GM21526 (cell line): ENCODE measurements around the gene APOBEC3B.
"Not testable (repeated sequence)": the region's sequence is repeated elsewhere in the genome, so short reads cannot be mapped to it uniquely, and the experiment has no call there.

Experiments
- ATAC-seq: cut with Tn5 transposase; IDR thresholded peaks from one replicate; pipeline ENCODE4 v1.9.1; 2021; ENCODE audit warnings: moderate library complexity; ENCODE audit not compliant: unreplicated experiment, low FRiP score

Gene APOBEC3B

DNA sequence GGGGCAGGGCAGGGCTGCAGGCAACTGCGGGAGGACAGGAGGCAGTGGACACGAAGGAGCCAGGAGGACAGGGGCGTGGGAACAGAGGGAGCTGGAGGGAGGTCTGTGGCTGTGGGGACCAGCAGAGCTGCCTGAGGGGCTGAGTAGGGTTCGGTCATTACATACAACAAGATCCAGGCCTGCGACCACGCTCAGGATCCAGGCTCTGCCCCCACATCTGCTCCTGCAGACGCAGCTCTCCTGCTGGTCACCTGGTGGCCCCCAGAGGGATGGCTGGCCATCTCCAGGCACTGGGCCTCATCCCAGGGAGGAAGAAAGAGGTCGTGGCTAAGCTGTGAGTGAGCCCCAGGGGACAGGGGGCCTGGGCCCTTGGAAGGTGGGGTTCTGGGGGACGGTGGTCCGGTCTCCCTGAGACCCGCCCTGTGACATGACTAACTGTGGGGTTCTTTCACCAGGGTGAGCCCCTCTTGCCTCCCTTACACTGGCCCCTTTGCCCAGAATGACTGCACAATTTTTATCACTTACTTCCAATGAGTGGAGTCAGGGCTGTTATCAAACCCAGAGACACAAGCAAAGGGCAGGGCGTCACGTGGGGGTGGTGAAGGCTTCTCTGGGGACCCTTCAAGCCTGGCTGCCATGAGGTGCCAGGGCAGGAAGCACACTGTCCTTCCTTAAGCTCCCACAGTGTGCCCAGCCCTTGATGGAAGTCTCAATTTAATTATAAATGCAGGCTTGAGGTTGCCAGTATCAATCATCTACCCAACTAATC is 31.4 kb upstream of the APOBEC3B start:
- ATAC-seq, result no peak

- ATAC-seq, result no peak
These were observed 30.4 kb upstream of the APOBEC3B start for GRCh38 chr22:38951734-38952133.

GRCh38 chr22:38952281-38952993 is 29.7 kb upstream of the APOBEC3B start:
- no peak for ATAC-seq

DNA sequence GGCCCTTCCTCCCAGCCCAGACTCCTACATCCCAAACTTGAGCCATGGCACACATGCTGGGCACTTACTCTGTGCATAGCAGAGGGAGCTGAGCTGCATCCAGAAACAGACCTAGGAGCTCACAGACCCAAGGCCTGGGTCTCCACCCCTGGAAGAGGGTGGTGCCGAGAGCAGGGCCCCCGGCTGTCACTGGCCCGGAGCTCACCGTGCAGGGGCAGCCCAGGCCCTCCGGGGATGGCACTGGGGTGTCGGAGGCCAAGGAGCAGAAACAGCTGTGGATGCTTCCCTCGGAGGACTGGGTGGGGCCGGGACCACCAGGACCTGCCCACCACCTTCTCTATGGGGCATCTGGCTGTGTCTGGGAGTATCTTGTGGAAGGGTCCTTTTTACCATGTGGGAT is 29.1 kb upstream of the APOBEC3B start:
- no peak for ATAC-seq

DNA sequence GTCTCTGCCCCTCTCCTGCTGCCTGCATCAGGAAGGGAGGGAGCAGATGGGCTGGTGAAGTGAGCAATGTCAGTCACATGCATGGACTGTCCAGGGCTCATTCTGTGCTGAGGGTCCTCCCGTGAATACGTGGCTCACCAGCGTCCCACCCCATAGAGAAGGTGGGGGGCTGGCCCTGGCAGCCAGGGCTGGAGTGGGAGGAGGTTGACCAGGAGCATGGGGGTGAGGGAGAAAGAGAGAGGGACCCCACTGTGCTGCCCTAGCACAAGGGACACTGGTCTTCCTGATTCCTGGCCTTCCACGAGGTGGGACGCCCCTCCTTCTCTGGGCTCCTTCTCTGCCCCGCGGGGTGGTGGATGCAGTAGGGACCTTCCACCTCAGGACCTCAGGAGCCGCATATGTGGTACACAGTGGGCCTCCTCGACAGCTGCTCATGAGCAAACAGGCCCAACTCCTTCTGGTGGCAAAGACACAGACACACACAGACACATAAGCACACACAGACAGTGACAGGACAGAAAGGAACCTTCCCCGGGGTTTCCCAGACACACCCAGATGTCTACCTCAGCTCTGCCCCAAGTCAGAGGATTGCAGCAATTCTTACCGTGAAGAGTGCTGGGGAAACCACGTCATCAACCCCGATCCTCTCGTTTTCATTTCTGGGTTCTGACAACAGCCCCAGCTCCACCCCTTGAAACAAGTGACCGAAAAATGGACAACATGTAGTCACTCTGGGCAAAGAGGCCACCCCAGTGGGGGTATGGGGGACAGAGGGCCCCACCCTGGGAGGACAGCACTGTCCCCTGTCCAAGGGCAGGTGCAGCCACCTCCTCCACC is 28.4 kb upstream of the APOBEC3B start:
- peak; percentile 61 for ATAC-seq

- ATAC-seq, result no peak
These were observed 27.6 kb upstream of the APOBEC3B start for GRCh38 chr22:38954414-38955043.

- ATAC-seq, result no peak
These were observed 26.8 kb upstream of the APOBEC3B start for GRCh38 chr22:38955250-38955905.

- ATAC-seq, result no peak
These were observed 26.2 kb upstream of the APOBEC3B start for GRCh38 chr22:38955926-38956325.

DNA sequence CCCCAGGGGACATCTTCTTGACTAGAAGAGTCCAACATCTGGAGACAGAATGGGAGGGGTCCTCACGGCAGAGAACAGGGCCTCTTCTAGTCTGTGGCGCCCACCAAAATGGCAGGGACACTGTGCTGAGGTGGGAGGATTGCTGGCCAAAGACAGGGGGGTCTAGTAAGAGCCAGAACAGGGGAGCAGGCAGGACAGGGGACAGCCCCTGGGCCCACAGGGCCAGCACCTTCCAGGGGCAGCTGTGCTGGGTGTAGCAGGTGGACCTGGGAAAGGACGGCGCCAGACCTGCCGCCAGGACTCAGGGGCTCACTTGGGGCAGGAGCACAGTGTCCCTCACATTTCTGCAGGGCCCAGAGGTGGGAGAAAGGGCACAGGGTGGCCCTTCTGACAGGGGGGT is 25.6 kb upstream of the APOBEC3B start:
- ATAC-seq, result no peak

GRCh38 chr22:38957046-38957770 is 24.9 kb upstream of the APOBEC3B start, which contains the start of gene APOBEC3A:
Gene APOBEC3A, plus strand, starts transcription at chr22:38957609. Its CDS starts 83 bp downstream, at chr22:38957692.
- ATAC-seq, result no peak

- no peak for ATAC-seq
These were observed 24.1 kb upstream of the APOBEC3B start for GRCh38 chr22:38957808-38958650.

DNA sequence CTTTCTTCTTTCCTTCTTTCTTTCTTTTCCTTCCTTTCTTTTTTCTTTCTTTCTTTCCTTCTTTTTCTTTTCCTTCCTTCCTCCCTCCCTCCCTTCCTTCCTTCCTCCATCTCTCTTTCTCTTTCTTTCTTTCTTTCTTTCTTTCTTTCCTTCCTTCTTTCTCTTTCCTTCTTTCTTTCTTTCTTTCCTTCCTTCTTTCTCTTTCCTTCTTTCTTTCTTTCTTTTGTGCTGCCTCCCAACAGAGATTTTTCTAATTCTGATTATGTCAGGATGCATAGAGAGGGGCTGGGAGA is 23.6 kb upstream of the APOBEC3B start:
- not testable (repeated sequence) for ATAC-seq

DNA sequence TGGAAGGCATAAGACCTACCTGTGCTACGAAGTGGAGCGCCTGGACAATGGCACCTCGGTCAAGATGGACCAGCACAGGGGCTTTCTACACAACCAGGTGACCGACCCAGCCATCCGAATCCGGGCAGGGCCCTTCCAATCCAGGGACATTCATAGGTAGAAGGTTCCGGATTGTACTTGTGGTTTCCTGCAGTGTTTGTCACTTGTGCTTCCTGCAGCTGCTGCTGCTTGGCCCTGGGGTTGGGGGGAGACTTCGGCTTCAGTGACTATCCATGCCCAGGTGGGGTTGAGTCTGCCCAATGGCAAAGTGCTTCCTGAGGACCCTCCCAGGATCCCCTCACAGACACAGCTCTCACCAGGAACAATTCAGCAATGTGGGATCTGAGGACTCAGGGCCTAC is 22.6 kb upstream of the APOBEC3B start:
- no peak for ATAC-seq

DNA sequence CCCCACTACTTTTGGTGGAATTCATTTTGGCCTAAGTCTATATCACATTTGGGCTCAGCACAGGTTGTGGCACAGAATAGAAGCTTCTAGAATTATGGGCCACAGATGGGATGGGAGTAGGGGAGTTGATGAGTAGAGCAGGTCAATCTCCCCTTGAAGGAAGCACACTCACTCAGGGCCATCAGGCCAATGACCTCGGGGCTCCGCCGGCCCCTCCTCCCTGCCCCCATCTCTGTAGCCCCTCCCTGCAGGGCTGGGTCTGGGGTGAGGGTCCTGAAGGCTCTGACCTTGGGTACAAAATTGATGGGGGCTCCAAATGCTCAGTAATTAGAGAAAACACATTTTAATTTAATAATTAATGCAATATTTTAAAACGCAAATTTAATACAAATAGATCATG is 21.5 kb upstream of the APOBEC3B start:
- not testable (repeated sequence) for ATAC-seq

DNA sequence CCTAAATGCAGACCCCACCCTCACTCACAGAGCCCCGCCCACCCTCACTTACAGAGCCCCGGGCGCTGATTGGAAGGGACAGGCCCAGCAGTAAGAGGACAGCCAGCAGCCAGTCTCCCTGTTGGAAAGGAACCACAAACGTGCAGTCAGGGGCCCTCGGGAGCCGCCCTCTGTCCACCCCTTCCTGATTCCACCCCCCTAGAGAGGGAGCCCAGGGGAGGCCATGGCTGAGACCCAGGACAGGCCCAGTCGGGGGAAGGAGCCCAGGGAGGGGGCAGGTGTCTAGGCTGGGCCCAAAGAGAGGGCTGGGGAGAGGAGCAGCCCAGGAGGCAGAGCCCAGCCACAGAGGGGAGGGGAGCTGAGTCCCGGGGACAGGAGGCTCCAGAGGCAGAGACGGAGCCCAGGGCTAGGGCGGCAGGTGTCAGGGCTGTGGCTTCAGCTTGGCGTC is 18.8 kb upstream of the APOBEC3B start:
- ATAC-seq, result not testable (repeated sequence)

DNA sequence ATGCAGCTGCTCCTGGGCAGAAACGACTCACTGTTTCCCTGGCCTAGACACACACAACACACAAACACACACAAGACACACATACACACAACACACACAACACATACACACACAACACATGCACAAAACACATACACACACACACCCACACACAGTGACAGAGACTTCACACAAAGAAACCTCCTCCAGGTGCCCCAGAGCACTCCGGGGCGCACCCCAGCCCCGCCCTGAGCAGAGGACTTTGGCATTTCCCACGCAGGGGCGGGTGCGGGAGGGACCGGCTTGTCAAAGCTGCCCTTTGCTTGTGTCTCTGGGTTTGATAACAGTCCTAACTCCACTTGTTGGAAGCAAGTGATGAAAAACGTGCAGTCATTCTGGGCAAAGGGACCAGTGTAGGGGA is 18.3 kb upstream of the APOBEC3B start:
- no peak for ATAC-seq

DNA sequence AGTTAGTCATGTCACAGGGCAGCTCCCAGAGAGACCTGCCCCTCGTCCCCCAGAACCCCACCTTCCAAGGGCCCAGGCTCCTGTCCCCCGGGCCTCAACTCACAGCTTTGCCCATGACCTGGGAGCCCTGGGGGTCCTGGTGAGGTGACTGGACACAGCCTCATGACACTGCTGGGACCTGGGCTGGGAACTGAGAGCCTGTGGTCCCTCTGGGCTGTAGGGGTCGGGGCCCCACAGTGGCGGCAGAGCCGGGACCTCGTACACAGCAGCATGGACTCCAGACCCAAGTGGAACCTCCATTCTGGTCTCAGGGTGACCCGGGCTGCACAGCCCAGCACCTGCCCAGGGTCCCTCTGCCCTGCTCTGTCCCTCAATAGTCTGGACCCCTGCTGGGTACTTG is 17.8 kb upstream of the APOBEC3B start:
- no peak for ATAC-seq

- no peak for ATAC-seq
These were observed 17.2 kb upstream of the APOBEC3B start for GRCh38 chr22:38964989-38965388.
